ENCODE results near the gene PTPRN2.

- TF ChIP-seq CTCF (IDR thresholded peaks at IDR 0.05) (no peak), POLR2AphosphoS5 (IDR thresholded peaks at IDR 0.05; ENCODE audit: low read depth, low read length) (no peak)
Observed at GRCh38 chr7:158037211-158037610, 550.4 kb downstream of the PTPRN2 start.
